Lower lobe of right lung (tissue), 2 donors: ENCODE measurements around the gene RXRB. TPM values are rescaled to one million over a fixed set of nuclear protein-coding genes. Genes with fewer than 3 reads are reported as not detected.
"Not testable (repeated sequence)": the region's sequence is repeated elsewhere in the genome, so short reads cannot be mapped to it uniquely, and the experiment has no call there.

ENCODE experiments used
- ATAC-seq, 2 donors: fragments of 200-7000 bp; cut with Tn5 transposase; one replicate each; pipeline ENCODE4 v1.9.1; 2020 to 2022; ENCODE audit warnings: mild to moderate bottlenecking in 2 of 2, moderate library complexity in 2 of 2
- DNase-seq: peaks from one replicate; pipeline ENCODE4 v3.0.0-alpha.2; 2020
- H3K27ac ChIP-seq: fragments of 200-600 bp; one replicate; pipeline ENCODE4 v1.8.0; 2022
- H3K27me3 ChIP-seq: fragments of 200-600 bp; one replicate; pipeline ENCODE4 v1.8.0; 2022; ENCODE audit warnings: low read depth
- H3K36me3 ChIP-seq: fragments of 200-600 bp; one replicate; pipeline ENCODE4 v1.8.0; 2022; ENCODE audit warnings: mild to moderate bottlenecking
- H3K4me1 ChIP-seq: fragments of 200-600 bp; one replicate; pipeline ENCODE4 v1.8.0; 2022
- H3K4me3 ChIP-seq: fragments of 200-600 bp; one replicate; pipeline ENCODE4 v1.8.0; 2022; ENCODE audit warnings: mild to moderate bottlenecking
- H3K9me3 ChIP-seq: fragments of 200-600 bp; one replicate; pipeline ENCODE4 v1.8.0; 2022
- intact Hi-C: fragments of 100-400 bp; cut with DNase I; formaldehyde crosslinking; loops from one replicate; pipeline ENCODE4 v1.11.0; 2022
- total RNA-seq: library from RNA; stranded (reverse); fragmentation: NEBNext Ultra II Directional; extraction: Animal tissue kit (Norgen Biotek cat#: 25700); gene quantifications from one replicate; pipeline ENCODE4 v1.2.1, GENCODE V29; 2021
- TF ChIP-seq, protein P1 (sequence below): fragments of 200-600 bp; IDR thresholded peaks from one replicate; pipeline ENCODE4 v1.8.0; 2022; ENCODE audit warnings: antibody characterized with exemption, mild to moderate bottlenecking
- donor health status: DM: no; HTN: yes; CAD: no; lungs with severe emphysema.

RXRB gene
- total RNA-seq, 1 donor from 2014 or later: 47.4 TPM

DNA sequence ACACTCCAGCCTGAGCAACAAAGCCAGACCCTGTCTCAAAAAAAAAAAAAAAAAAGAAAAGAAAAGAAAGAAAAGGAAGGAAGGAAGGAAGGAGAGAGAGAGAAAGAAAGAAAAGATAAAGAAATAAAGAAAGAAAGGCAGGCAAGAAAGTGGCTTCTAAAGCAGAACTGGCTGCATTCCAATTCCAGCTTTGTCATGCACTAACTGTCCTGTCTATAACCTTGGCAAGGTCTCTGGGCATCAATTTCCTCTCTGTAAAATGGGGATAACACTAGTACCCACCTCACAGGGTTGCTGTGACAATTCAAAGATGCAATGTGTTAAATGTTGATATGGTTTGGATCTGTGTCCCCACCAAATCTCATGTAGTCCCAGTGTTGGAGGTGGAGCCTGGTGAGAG, 35.9 kb upstream of the RXRB start:
- Histone ChIP-seq H3K9me3 (no peaks in the 10 kb centered on the region), H3K4me3 (no peak overlapping the region), H3K27ac (no peak overlapping the region), H3K36me3 (no peaks in the 10 kb centered on the region), H3K27me3 (peaks cover 18% of the 10 kb centered on the region), H3K4me1 (no peaks in the 10 kb centered on the region)
- TF ChIP-seq, protein P1, sequence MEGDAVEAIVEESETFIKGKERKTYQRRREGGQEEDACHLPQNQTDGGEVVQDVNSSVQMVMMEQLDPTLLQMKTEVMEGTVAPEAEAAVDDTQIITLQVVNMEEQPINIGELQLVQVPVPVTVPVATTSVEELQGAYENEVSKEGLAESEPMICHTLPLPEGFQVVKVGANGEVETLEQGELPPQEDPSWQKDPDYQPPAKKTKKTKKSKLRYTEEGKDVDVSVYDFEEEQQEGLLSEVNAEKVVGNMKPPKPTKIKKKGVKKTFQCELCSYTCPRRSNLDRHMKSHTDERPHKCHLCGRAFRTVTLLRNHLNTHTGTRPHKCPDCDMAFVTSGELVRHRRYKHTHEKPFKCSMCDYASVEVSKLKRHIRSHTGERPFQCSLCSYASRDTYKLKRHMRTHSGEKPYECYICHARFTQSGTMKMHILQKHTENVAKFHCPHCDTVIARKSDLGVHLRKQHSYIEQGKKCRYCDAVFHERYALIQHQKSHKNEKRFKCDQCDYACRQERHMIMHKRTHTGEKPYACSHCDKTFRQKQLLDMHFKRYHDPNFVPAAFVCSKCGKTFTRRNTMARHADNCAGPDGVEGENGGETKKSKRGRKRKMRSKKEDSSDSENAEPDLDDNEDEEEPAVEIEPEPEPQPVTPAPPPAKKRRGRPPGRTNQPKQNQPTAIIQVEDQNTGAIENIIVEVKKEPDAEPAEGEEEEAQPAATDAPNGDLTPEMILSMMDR: no peak
- ATAC-seq: no peak
- intact Hi-C loops: no loop called here
- no peak for DNase-seq

DNA sequence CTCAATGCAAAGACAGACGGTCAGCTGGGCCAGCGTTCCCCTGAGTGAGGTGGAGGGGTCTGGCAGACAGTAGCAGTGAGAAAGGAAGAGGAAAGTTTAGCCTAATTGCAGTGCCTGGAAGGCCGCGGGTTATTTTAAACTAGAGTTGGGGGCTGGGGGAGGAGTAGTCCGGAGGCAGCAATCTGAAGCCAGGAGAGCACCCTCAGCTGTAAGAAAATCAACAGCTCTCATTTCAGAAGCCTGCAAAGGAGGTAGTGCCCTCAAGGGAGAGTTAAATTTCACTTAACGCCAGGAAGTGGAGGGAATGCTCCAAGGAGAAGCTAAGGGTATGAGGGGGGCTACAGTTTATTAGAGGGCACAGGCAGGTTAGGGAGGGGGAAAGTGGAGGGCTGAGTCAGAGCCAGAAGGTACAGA, 34.8 kb upstream of the RXRB start:
- H3K27me3 ChIP-seq: peaks cover 18% of the 10 kb centered on the region
- TF ChIP-seq, protein P1: no peak
- intact Hi-C loops: no loop called here
- no peak for ATAC-seq
- DNase-seq: no peak
- H3K27ac ChIP-seq: no peak overlapping the region
- H3K4me1 ChIP-seq: no peaks in the 10 kb centered on the region
- H3K36me3 ChIP-seq: no peaks in the 10 kb centered on the region
- H3K9me3 ChIP-seq: no peaks in the 10 kb centered on the region
- H3K4me3 ChIP-seq: no peak overlapping the region

DNA sequence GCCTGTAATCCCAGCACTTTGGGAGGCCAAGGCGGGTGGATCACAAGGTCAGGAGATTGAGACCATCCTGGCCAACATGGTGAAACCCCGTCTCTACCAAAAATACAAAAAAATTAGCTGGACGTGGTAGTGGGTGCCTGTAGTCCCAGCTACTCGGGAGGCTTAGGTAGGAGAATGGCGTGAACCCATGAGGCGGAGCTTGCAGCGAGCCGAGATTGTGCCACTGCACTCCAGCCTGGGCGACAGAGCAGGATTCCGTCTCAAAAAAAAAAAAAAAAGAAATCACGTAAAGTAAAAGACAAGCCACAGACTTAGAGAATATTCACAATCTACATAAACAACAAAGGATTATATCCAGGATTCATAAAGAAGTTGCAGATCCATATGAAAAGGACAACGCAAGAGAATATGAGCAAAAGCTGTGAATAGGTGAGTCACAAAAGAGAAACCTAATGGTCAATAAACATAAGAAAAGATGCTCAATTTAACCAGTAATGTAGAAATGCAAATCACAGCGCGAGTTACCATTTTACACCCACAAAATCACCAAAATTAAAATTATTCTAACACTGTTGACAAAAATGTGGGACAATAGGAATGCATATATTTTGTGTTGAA, 26.1 kb upstream of the RXRB start:
- H3K9me3 ChIP-seq, DNase-seq, intact Hi-C loops, H3K36me3 ChIP-seq, H3K4me3 ChIP-seq, H3K27ac ChIP-seq, H3K4me1 ChIP-seq, ATAC-seq: not testable (repeated sequence)
- peaks cover 17% of the 10 kb centered on the region for H3K27me3 ChIP-seq

DNA sequence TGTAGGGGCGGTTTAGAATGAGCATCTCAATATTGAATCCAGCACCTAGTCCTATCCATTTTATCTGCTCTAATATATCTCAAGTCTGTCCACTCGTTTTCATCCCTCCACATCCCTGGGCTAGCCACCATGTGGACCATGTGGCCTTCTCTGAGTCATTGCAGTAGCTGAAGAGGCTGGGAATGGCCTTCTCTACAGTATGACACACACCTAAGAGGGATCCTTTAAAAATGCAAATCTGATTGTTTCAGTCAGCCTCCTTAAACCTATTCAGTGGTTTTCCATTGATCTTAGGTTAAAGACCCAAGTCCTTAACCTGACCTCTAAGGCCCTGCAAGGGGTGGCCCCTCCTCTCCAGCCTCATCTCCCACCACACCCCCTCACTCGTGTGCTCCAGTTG, 17.2 kb upstream of the RXRB start:
- Histone ChIP-seq H3K9me3 (no peaks in the 10 kb centered on the region), H3K4me3 (no peak overlapping the region), H3K4me1 (peaks cover 14% of the 10 kb centered on the region), H3K27me3 (peaks cover 17% of the 10 kb centered on the region), H3K27ac (no peak overlapping the region), H3K36me3 (no peaks in the 10 kb centered on the region)
- no peak for ATAC-seq
- no peak for DNase-seq
- TF ChIP-seq, protein P1: no peak
- intact Hi-C loops: no loop called here

DNA sequence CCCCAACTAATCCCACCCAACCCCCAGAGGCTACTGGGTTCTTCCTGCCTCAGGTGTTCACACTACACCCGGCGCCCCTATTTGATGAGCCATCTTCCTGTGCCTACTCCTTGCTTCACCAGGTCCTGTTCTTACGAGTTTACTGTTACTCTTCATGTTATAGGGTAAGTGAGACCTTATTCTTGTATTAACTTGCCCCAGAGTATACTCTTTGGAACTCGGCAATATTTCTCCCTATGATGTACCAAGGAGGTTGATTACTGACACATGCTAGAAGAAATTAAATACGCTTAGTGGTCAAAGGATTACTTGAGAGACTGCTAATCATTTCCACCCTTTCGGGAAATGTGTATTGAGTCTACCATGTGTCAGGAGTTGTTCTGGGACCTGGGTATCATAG, 16.8 kb upstream of the RXRB start:
- DNase-seq: no peak
- no peaks in the 10 kb centered on the region for H3K9me3 ChIP-seq
- intact Hi-C loops: no loop called here

DNA sequence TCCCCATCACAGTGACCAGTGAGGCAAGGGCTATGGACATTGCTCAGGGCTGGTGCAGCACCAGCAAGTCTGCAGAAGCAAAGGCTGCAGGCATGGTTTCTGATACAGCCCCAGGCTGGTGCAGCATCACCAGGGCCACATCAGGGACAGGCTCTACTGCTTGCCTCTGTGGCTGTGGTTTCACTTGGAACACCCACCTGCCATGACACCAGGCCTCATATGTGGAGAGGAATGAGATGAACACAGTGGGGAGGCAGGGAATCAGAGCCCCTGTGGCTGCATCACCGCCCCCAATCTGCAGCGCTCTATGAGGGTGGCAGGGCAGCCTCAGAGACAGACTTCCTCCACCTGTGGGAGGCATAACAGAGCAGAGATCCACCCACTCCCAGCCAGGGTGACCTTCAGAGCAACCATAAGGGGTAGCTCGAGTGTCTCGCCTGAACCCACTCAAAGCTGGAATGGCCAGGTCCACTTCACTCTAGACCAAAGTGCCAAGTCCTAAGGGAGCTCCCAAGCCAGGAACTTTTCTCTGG, 15.7 kb upstream of the RXRB start:
- peaks cover 8% of the 10 kb centered on the region for H3K27me3 ChIP-seq
- no peaks in the 10 kb centered on the region for H3K9me3 ChIP-seq
- H3K4me1 ChIP-seq: peaks cover 15% of the 10 kb centered on the region
- no peaks in the 10 kb centered on the region for H3K36me3 ChIP-seq
- intact Hi-C loops: no loop called here
- ATAC-seq (no peak), DNase-seq (no peak)
- no peak overlapping the region for H3K27ac ChIP-seq
- TF ChIP-seq, protein P1: no peak
- no peak overlapping the region for H3K4me3 ChIP-seq

More for the DNA sequence above, 16.8 kb upstream of the RXRB start:
- ATAC-seq: no peak
- H3K27ac ChIP-seq: no peak overlapping the region
- no peak overlapping the region for H3K4me3 ChIP-seq
- peaks cover 15% of the 10 kb centered on the region for H3K4me1 ChIP-seq
- TF ChIP-seq, protein P1: no peak
- H3K36me3 ChIP-seq: no peaks in the 10 kb centered on the region
- H3K27me3 ChIP-seq: peaks cover 17% of the 10 kb centered on the region
